Pancreas (tissue), 10 donors: ENCODE data around the gene EPHB2. TPM values are rescaled to one million over a fixed set of nuclear protein-coding genes. Genes with fewer than 3 reads are reported as not detected.

Experiments
- ATAC-seq, 4 donors: fragments of 200-7000 bp; cut with Tn5 transposase; one replicate each; pipeline versions ENCODE4 v1.8.0 to v1.9.1; 2020; ENCODE audit warnings: mild to moderate bottlenecking in 4 of 4, moderate library complexity in 4 of 4
- DNase-seq, 6 donors: peaks; one replicate each; pipeline ENCODE4 v3.0.0-alpha.2; 2020
- FAIRE-seq: peaks from 2 replicates; lab custom pipeline; 2012; peaks lifted over from hg19 to GRCh38; lab: Jason Lieb, UNC
- H3K27ac ChIP-seq, 4 donors: fragments of 200-600 bp; sonication (generic); 1 replicate in 3 of 4; 2 replicates in 1 of 4; pipeline versions ENCODE4 v1.5.0 to v1.8.0; 2020
- H3K27me3 ChIP-seq, 4 donors: fragments of 200-600 bp; one replicate each; pipeline ENCODE4 v1.8.0; 2021
- H3K36me3 ChIP-seq, 3 donors: fragments of 200-600 bp; sonication (generic) in 1 of 3; one replicate each; pipeline versions ENCODE4 v1.5.0 to v1.8.0; 2020 to 2021
- H3K4me1 ChIP-seq, 3 donors: fragments of 200-600 bp; one replicate each; pipeline ENCODE4 v1.8.0; 2021
- H3K4me3 ChIP-seq, 4 donors: fragments of 200-600 bp; sonication (generic) in 2 of 4; one replicate each; pipeline versions ENCODE4 v1.5.0 to v1.8.0; 2020 to 2021
- H3K9me3 ChIP-seq, 4 donors: fragments of 200-600 bp; one replicate each; pipeline ENCODE4 v1.8.0; 2021
- WGBS, 2 donors: extraction: QIAGEN DNeasy Blood & Tissue Kit; methylation state at CpG; one replicate each; pipeline ENCODE4 v1.1.7; 2013; 5-methylcytosine and 5-hydroxymethylcytosine counted together
- intact Hi-C, 3 donors: fragments of 100-400 bp; cut with DNase I; formaldehyde crosslinking; loops; one replicate each; pipeline versions ENCODE4 v1.11.1 to v1.14.2; 2022
- polyA plus RNA-seq, 2 donors: library from polyadenylated mRNA; stranded (reverse); fragments of 200-250 nt; gene quantifications; one replicate each; pipeline ENCODE4 v1.2.3, GENCODE V29; 2013
- total RNA-seq, 6 donors: library from RNA; stranded (reverse); fragmentation: NEBNext Ultra II Directional in 4 of 6; extraction: Animal tissue kit (Norgen Biotek cat#: 25700) in 4 of 6; gene quantifications; one replicate each; pipeline versions ENCODE4 v1.2.1 to v1.2.4, GENCODE V29; 2021 to 2023
- TF ChIP-seq, protein P1 (sequence below), 4 donors: fragments of 200-600 bp; sonication (generic) in 3 of 4; IDR thresholded peaks; one replicate each; pipeline versions ENCODE4 v1.5.0 to v1.8.0; 2021; ENCODE audit warnings: antibody characterized with exemption in 4 of 4
- donor health status: healthy with polysubstance abuse.
- donor health status: DM: no; HTN: no; CAD: no; lungs with moderate emphysema.
- donor health status: DM: no; HTN: no; CAD: no.
- donor health status: control.
- donor health status: control.
- donor health status: Bipolar disorder and iron deficiency.
- donor health status: DM: yes; HTN: yes; CAD: no.
- donor health status: DM: no; HTN: no; CAD: no.
- donor health status: DM: no; HTN: no; CAD: no.
- donor health status: DM: yes; HTN: yes; CAD: no.

EPHB2 gene
- total and polyA plus RNA-seq, 8 donors, result 1.3 to 10.0 (median 4.4) TPM

DNA sequence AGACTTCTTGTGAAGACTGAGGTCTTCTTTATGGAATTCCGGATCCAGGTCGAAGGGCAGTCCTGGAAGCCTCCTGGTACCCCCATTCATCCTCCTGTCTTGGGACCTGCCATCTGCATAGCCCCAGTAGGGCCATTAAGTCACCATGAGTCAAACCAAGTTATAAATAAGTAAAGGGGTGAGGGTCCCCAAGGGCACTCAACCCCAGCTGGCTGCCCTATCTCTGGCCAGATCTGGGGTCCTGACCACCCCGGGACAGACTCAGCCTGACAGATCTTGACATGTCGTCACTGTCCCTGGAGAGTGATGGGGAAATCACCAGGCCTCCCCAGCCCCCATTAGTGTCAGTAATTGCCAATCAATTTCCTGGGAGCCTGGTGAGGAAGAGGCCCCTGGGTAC, 108.7 kb downstream of the EPHB2 start:
- TF ChIP-seq, protein P1, sequence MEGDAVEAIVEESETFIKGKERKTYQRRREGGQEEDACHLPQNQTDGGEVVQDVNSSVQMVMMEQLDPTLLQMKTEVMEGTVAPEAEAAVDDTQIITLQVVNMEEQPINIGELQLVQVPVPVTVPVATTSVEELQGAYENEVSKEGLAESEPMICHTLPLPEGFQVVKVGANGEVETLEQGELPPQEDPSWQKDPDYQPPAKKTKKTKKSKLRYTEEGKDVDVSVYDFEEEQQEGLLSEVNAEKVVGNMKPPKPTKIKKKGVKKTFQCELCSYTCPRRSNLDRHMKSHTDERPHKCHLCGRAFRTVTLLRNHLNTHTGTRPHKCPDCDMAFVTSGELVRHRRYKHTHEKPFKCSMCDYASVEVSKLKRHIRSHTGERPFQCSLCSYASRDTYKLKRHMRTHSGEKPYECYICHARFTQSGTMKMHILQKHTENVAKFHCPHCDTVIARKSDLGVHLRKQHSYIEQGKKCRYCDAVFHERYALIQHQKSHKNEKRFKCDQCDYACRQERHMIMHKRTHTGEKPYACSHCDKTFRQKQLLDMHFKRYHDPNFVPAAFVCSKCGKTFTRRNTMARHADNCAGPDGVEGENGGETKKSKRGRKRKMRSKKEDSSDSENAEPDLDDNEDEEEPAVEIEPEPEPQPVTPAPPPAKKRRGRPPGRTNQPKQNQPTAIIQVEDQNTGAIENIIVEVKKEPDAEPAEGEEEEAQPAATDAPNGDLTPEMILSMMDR (IDR thresholded peaks at IDR 0.05), result no peak
- ATAC-seq, result no peak
- FAIRE-seq, result no peak
- no peaks in the 10 kb centered on the region for H3K36me3 ChIP-seq
- H3K27me3 ChIP-seq, result no peaks in the 10 kb centered on the region
- peaks cover 0 to 2% (median 0%) of the 10 kb centered on the region in 3 donors for H3K4me1 ChIP-seq
- WGBS, 2 donors, result 84 to 87% methylated on average over 4 of the region's 4 CpGs
- H3K4me3 ChIP-seq, result no peak overlapping the region
- H3K9me3 ChIP-seq, result no peaks in the 10 kb centered on the region
- intact Hi-C loops, result no loop called here
- H3K27ac ChIP-seq, result no peak overlapping the region
- peak in 1 of 6 donors; percentile 27 for DNase-seq

GRCh38 chr1:22821027-22821426, 110.4 kb downstream of the EPHB2 start:
- 71 to 74% methylated on average over 5 of the region's 5 CpGs for WGBS, 2 donors
- H3K27me3 ChIP-seq, result no peaks in the 10 kb centered on the region
- no peak for DNase-seq
- TF ChIP-seq, protein P1 (IDR thresholded peaks at IDR 0.05), result no peak
- no peak overlapping the region for H3K4me3 ChIP-seq
- no peaks in the 10 kb centered on the region for H3K9me3 ChIP-seq
- no peak for FAIRE-seq
- H3K4me1 ChIP-seq, result peaks cover 2 to 3% (median 3%) of the 10 kb centered on the region in 3 donors
- intact Hi-C loops, result no loop called here
- H3K36me3 ChIP-seq, result no peaks in the 10 kb centered on the region
- no peak overlapping the region for H3K27ac ChIP-seq
- ATAC-seq, result no peak

DNA sequence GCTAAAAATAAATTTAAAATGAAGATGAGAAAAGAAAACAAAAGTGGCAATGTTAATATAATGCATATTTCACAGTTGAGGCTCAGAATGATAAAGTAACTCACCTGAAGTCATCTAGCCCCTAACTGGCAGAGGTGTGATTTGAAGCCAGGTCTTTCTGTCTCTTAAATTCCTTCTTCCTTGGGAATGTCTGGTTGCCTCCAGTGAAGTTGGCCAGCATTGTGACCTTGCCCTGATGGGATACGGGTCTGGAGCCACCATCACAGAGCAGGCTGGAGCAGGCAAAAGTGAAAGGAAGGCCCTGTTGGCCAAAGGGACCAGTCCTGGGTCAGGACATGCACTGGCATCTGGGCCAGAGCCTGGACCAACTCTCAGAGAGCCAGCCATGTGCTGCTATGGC, 111.7 kb downstream of the EPHB2 start:
- FAIRE-seq, result no peak
- no peaks in the 10 kb centered on the region for H3K27me3 ChIP-seq
- no peak for ATAC-seq

DNA sequence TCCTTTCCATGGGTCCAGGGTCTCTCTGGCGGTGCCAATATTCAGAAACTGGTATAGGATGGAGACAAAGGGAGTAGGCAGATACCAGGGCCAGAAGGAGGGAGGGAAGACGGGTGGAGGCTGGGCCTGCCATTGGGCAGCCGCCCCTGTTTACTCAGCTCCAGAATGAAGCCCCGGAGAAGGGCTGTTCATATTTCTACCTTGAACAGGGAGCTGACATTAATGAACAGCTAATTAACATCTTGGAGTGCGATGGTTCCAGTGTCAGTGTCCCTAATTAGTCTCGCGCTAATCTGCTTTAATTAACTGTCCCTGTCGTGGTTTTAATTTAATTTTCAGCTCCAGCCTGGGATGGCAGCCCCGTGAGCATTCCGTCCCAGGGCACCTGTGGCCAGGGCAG, 113.8 kb downstream of the EPHB2 start:
- no peak for FAIRE-seq
- peak in 1 of 6 donors; percentile 17 for DNase-seq
- WGBS, 2 donors, result 79 to 84% methylated on average over 10 of the region's 10 CpGs
- peaks cover 18 to 24% (median 19%) of the 10 kb centered on the region in 3 donors for H3K4me1 ChIP-seq
- intact Hi-C loops, result no loop called here
- no peaks in the 10 kb centered on the region for H3K9me3 ChIP-seq
- no peak overlapping the region for H3K4me3 ChIP-seq
- no peaks in the 10 kb centered on the region for H3K27me3 ChIP-seq
- ATAC-seq, result no peak
- no peaks in the 10 kb centered on the region for H3K36me3 ChIP-seq
- H3K27ac ChIP-seq, result no peak overlapping the region
- TF ChIP-seq, protein P1 (IDR thresholded peaks at IDR 0.05), result no peak

More for the DNA sequence above, 111.7 kb downstream of the EPHB2 start:
- TF ChIP-seq, protein P1 (IDR thresholded peaks at IDR 0.05), result no peak
- H3K36me3 ChIP-seq, result no peaks in the 10 kb centered on the region
- H3K4me3 ChIP-seq, result no peak overlapping the region
- 90 to 92% methylated on average over 1 of the region's 1 CpG for WGBS, 2 donors
- no peaks in the 10 kb centered on the region for H3K9me3 ChIP-seq
- peaks cover 15 to 16% (median 16%) of the 10 kb centered on the region in 3 donors for H3K4me1 ChIP-seq
- intact Hi-C loops, result no loop called here
- no peak overlapping the region for H3K27ac ChIP-seq
- DNase-seq, result no peak

DNA sequence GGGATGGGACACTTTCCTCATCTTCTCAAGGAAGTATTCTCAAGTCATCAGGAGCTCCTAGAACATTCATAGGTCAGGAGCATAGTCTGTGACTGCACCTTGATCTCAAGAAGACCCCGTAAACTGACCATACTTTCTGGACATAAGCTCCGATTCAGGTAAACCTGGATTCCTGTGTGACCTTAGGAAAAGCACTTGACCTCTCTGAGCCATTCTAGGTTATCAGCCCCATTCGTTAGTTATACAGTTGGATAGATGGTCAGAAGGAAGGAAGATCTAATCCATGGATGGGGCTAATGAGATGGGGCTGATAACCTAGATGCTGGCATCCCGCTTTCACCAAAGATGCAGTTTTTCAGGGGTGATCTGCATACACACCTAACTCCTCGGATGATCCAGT, 114.3 kb downstream of the EPHB2 start:
- DNase-seq (no peak), ATAC-seq (no peak), FAIRE-seq (no peak)
- H3K27ac ChIP-seq, result peak overlapping the region in 1 of 4 donors; percentile 82
- H3K27me3 ChIP-seq, result no peaks in the 10 kb centered on the region
- H3K36me3 ChIP-seq, result no peaks in the 10 kb centered on the region
- no peaks in the 10 kb centered on the region for H3K9me3 ChIP-seq
- TF ChIP-seq, protein P1 (IDR thresholded peaks at IDR 0.05), result no peak
- 94 to 98% methylated on average over 5 of the region's 5 CpGs for WGBS, 2 donors
- H3K4me1 ChIP-seq, result peaks cover 18 to 24% (median 19%) of the 10 kb centered on the region in 3 donors
- H3K4me3 ChIP-seq, result no peak overlapping the region
- intact Hi-C loops, result no loop called here
